HUDEP-2 (cell line): Measurements from ENCODE around the gene ZBED2.
"Not testable (repeated sequence)": the region's sequence is repeated elsewhere in the genome, so short reads cannot be mapped to it uniquely, and the experiment has no call there.

Source experiments
- DNase-seq, 76 experiments: peaks; one replicate each; lab custom pipeline; 2025; ENCODE audit not compliant: unreplicated experiment in 76 of 76; lab: John Stamatoyannopoulos, UW

ZBED2 gene

DNA sequence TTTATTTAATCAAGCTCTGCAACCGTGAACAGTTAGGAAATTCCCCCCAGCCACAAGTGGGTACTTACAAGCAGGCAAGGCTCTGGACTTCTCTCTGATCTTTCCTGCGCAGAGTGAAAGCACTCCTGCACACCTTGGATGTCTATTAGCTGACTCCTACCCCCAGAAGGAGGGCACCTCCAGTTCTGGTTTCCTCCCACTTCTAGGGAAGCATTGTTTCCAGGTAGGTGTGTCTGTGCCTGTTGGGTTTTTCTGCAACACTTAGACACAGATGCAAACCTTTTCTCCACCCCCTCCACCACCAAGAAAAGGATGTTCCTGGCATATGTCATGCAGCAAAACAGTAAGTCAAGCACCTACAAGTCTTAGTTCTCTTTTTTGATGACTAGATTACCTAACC is at the start of gene ZBED2:
TSS of gene ZBED2 (minus strand) at position 115 of the 400 bp plus-strand sequence. CDS start 1,145 bp downstream, outside the sequence.
- no peak for DNase-seq

DNA sequence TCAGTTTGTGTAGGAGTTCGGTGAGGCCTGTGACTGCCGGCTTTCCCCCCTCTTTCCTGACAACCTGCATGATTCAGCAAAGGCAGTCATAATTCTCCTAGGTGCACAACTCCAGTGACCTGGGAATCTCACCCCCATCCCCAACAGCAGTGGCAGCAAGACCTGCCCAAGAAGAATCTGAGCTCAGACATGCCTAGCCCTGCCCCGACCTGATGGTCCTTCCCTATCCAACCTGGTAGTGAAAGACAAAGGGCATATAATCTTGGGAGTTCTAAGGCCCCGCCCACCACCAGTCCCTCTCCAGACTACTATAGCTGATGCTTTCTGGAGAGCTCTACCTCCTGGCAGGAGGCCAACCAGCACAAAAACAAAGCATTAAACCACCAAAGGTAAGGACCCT is 44.2 kb upstream of the ZBED2 start:
- no peak for DNase-seq

DNA sequence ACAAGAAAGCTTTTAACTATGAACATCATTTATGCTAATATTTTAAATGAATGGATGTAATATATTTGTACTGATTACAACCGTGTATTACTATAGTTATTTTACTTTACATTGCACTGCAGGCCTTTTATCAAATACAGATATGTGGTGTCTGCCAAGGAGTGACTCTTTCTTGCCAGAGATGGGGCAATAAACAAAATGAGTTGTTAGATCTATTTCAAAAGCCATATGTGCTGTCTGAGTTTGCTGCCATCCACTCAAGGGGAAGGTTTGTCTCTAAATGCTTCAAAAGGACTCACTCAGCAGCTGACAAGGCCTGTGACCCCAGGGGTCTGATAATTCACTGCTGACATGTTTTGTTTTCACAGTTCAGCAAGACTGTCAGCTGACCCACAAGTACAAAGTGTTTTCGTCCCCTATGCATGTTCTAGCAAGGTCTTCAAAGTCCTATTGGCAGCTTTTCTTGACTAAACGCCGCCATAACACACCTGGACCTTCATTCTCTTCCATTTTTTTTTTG is 41.3 kb upstream of the ZBED2 start:
- DNase-seq = no peak

DNA sequence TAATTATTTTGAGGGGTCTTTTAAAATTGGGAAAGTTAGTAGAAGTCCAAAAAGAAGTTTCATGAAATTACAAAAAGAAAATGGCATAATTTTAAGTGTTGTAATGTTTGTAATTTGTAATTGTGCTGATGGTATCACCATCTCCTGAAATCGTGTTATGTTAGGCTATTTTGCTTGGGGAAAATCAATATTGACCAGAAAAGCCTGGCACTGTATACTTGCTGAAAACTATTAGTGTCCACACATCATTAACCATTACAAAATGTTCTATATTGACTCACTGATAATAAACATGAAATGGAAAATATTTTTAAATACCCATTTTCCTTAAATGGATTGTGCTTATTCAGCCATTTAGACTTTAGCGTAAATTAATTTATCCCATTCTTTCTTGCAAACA is 40.3 kb upstream of the ZBED2 start:
- DNase-seq = no peak

DNA sequence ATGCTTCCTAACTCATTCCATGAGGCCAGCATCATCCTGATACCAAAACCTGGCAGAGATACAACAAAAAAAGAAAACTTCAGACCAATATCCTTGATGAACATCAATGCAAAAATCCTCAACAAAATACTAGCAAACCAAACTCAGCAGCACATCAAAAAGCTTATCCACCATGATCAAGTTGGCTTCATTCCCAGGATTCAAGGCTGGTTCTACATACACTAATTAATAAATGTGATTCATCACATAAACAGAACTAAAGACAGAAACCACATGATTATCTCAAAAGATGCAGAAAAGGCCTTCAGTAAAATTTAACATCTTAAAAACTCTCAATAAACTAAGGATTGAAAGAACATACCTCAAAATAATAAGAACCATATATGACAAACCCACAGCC is 35.5 kb upstream of the ZBED2 start:
- not testable (repeated sequence) for DNase-seq

GRCh38 chr3:111629018-111629417 is 33.9 kb upstream of the ZBED2 start:
- not testable (repeated sequence) for DNase-seq

DNA sequence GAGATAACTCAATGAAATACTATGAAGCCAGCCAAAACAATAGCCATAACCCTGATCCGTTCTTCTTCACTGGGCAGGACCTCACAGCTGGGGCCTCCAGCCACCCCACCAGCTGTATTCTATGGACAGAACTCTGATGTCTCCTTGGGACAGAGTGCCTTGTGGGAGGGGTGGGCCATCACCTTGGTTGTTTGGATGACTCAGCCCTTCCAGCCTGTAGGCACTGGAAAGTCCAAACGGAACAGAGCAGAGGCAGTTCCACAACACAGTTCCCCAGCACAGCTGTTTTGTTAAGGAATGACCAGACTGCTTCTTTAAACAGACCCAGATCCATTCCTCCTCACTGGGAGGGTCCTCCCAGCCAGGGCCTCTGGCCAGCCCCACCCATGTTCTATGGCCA is 31.9 kb upstream of the ZBED2 start:
- DNase-seq = no peak

- DNase-seq = peak in 8 of 76 experiments; percentile 1 to 7 (median 2)
Observed at GRCh38 chr3:111621535-111621934, 26.4 kb upstream of the ZBED2 start.

DNA sequence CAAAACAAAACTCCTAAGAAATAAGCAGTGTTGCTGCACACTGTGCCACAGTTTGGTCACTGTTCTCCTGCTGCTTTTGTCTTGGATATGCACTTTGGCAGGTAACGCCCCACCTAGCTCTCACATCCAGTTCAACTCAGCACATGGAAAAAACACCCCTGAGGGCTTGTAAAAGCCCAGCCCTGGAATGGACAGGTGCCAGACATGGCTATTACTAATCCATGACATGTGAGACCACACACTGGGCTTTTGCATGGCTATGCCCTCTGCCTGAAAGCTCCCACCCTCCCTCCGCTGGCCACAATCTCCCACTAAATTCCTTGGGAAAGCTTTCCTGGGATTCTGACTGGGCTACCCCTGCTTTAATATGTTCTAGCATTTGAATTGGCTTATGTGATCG is 24.7 kb upstream of the ZBED2 start:
- DNase-seq = no peak

DNA sequence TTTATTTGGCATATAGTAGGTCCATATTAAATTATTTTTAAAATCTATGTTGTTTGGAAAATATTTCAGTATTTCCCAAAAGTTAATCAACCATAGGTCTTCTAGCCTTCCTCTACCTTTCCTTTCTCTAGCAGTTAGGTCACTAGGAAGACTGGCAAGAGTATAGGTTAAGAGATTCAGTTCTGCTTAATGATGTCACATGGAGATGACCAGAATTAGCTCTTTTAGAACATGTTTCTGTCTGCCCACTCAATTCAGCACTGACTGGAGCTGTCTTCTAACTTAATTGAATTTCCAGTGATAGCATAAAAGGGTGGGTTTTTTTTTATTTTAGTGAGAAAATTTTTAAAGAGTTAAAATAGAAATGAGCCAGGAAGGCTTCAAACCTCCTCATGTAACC is 23.8 kb upstream of the ZBED2 start:
- DNase-seq = no peak

GRCh38 chr3:111617912-111618601 is 22.9 kb upstream of the ZBED2 start:
- DNase-seq = no peak

DNA sequence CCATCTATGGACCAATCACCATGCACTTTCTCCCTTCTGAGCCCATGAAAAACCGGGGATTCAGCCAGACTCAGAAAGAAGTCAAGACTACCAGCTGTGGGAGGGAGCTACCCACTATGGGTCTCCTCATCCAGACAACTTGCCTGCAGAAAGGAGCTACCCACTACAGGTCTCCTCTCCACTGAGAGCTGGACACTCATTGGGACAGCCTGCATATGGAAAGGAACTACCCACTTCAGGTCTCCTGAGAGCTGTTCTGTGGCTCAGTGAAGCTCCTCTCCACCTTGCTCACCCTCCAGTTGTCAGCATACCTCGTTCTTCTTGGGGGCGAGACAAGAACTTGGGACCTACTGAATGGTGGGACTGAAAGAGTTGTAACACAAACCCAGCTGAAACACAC is 22.3 kb upstream of the ZBED2 start:
- DNase-seq = no peak

DNA sequence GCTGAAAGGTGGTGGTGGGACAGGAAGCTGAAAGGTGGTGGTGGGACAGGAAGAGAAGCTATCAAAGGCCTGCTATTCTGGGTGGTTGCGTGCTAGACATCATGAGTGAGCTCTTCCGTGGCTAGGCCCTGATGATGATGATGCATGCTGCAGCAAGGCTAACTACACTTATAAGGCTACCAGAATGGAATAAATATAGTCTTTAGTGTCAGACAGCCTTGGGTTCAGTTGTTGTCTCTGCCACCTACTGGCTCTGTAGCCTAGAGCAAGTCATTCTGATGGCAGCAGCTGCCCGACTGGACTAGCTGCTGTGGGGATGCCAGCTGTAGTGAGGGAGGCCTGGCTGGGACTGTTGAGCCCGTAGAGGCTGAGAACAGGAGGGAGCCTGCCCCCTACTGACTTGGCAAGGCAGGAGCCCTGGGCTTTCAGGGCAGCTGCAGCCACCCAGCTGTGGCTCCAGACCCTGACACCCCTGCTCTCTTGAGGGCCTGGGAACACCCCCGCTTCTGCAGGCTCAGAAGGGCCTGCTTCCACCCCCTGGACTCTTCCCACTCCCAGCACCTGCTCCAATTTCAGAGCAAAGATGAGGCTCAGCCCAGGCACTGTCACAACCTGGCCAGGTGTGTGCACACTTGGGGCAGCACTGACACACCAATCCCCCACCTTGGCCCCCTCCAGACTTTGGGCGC is 21.4 kb upstream of the ZBED2 start:
- DNase-seq = no peak

DNA sequence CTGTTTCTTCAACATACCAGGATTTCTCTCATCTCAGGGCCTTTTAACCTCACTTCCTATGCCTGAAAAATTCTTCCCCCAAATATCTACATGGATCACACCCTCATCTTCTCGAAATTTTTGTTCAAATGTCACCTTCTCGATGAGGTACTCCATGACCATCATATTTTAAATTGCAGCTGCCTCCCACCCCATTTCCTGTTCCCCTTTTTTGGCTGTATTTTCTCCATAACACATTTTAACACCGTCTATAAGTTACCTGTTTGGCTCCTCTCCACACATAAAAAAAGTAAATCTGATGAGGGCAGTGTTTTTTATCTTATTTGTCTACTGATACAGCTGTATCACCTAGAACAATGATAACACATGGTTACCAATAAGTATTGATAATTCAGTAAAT is 20.7 kb upstream of the ZBED2 start:
- no peak for DNase-seq

GRCh38 chr3:111613294-111613693 is 18.1 kb upstream of the ZBED2 start:
- no peak for DNase-seq

GRCh38 chr3:111610612-111611054 is 15.5 kb upstream of the ZBED2 start:
- DNase-seq = no peak

DNA sequence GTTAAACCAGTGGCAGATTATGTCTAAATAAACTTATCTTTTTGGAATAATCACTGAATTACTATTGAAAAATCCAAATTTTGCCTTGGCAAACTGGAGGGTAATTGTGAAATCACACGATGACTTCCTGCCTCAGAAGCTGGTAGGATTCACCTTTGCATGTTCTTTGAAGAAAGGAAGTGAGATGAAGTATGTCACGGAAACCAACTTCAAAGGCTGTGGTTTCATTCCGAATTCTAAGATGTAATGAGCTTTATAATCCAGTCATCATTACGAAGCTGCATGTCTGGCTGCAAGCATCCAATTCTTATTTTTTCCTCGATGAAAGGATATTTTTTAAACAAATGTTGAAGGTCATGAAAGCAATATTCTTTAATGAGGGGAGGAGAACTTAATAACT is 15.0 kb upstream of the ZBED2 start:
- no peak for DNase-seq

DNA sequence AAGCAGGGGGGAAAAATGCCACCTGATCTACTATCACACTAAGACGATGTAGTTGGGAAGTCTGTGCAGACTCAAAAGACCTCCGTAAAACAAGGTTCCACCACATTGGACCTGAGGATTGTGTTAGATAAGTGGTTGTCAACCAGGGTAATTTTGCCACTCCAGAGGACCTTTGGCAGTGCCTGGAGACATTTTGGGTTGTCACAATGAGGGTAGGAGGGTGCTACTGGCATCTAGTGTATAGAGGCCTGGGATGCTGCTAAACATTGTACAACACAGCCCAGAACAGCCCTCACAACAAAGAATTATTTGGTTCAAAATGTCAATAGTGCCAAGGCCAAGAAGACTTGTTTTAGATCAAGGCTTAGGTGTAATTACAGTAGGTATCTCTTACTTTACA is 14.6 kb upstream of the ZBED2 start:
- DNase-seq = no peak

DNA sequence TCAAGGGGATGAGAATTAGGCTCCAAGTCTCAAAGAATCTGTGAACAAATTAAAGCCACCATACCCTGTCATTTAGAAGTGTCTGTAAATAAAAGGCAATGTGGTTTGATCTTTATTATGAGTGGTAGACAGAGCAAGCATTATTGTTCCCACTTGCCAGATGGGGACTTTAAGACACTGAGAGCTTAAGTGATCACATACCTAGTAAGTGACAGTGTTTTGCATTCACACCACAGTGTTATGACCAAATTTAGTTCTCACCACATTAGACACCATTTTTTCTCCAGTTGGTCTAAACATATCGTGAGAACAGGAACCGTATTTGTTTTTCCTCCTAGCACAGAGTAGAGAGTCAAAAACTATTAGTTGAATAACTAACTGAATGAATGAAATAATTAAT is 13.2 kb upstream of the ZBED2 start:
- DNase-seq = no peak

GRCh38 chr3:111607240-111607920 is 12.2 kb upstream of the ZBED2 start:
- DNase-seq = no peak

- DNase-seq = no peak
Observed at GRCh38 chr3:111605493-111605892, 10.3 kb upstream of the ZBED2 start.

- no peak for DNase-seq
Observed at GRCh38 chr3:111605018-111605417, 9.9 kb upstream of the ZBED2 start.
